ENCODE results near the gene DOCK11.
"Not testable (repeated sequence)": the region's sequence is repeated elsewhere in the genome, so short reads cannot be mapped to it uniquely, and the experiment has no call there.

DOCK11 gene

DNA sequence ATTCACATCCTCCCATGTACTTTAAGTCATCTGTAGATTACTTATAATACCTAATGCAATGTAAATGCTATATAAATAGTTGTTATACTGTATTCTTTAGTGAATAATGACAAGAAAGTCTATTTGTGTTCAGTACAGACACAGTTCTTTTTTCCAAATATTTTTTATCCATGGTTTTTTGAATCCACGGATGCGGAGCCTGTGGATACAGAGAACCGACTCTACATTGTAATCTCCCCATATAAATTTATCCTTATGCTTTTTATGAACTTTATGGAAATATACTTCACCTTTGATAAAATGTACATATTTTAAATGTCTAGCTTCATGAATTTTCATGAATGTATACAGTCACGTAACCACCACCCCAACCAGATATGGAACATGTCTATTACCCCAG, 88.2 kb downstream of the DOCK11 start:
- POLR2A ChIA-PET = no interaction called here

DNA sequence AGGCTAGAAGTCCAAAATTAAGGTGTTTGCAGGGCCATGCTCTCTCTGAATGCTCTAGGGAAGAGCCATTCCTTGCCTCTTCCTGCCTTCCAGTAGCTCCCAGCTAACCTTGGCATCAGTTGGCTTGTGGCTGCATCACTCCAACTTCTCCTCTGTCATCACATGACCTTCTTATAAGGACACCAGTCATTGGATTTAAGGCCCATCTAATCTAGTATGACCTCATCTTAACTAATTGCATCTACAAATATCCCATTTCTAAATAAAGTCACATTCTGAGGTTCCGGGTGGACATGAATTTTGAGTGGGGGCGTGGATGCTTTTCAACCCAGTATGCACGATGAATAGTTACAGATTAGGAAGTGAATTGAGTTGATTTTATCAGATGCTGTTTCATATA, 89.7 kb downstream of the DOCK11 start:
- POLR2A ChIA-PET = no interaction called here
- no peak for DNase-seq (ENCODE audit: extremely low spot score)
- CTCF ChIA-PET = no interaction called here
- no peak for TF ChIP-seq HDGF (IDR thresholded peaks at IDR 0.05; ENCODE audit: borderline replicate concordance)
- TF ChIP-seq NFRKB (IDR thresholded peaks at IDR 0.05) = no peak
- TF ChIP-seq FOXM1 (IDR thresholded peaks at IDR 0.05; ENCODE audit: borderline replicate concordance) = no peak
- TF ChIP-seq LEF1 (IDR thresholded peaks at IDR 0.05; ENCODE audit: borderline replicate concordance) = no peak
- TF ChIP-seq ZNF384 (IDR thresholded peaks at IDR 0.05) = no peak
- no peak for TF ChIP-seq SUZ12 (IDR thresholded peaks at IDR 0.05)
- TF ChIP-seq PKNOX1 (IDR thresholded peaks at IDR 0.05) = no peak
- no peak for TF ChIP-seq ARNT (IDR thresholded peaks at IDR 0.05)
- no peak for TF ChIP-seq BHLHE40 (IDR thresholded peaks at IDR 0.05; ENCODE audit: borderline replicate concordance)
- no peak for TF ChIP-seq CTBP1 (IDR thresholded peaks at IDR 0.05; ENCODE audit: borderline replicate concordance)
- TF ChIP-seq ELF4 (IDR thresholded peaks at IDR 0.05) = no peak
- TF ChIP-seq FOXK2 (IDR thresholded peaks at IDR 0.05) = no peak

More for the DNA sequence above, 88.2 kb downstream of the DOCK11 start:
- CTCF ChIA-PET = interaction anchor here (0.8 kb wide), 1 partner anchor 378 kb away, joined by 4 read pairs; no protein-coding TSS in a partner anchor
- TF ChIP-seq NFRKB (IDR thresholded peaks at IDR 0.05) (no peak), CTBP1 (IDR thresholded peaks at IDR 0.05; ENCODE audit: borderline replicate concordance) (no peak), FOXA1 (IDR thresholded peaks at IDR 0.05) (no peak), FOXK2 (IDR thresholded peaks at IDR 0.05) (no peak), SP1 (IDR thresholded peaks at IDR 0.05) (no peak), TARDBP (IDR thresholded peaks at IDR 0.05) (no peak), ELF4 (IDR thresholded peaks at IDR 0.05) (no peak), LEF1 (IDR thresholded peaks at IDR 0.05; ENCODE audit: borderline replicate concordance) (no peak), BHLHE40 (IDR thresholded peaks at IDR 0.05; ENCODE audit: borderline replicate concordance) (no peak), HDGF (IDR thresholded peaks at IDR 0.05; ENCODE audit: borderline replicate concordance) (no peak)
- DNase-seq (ENCODE audit: extremely low spot score) = no peak

DNA sequence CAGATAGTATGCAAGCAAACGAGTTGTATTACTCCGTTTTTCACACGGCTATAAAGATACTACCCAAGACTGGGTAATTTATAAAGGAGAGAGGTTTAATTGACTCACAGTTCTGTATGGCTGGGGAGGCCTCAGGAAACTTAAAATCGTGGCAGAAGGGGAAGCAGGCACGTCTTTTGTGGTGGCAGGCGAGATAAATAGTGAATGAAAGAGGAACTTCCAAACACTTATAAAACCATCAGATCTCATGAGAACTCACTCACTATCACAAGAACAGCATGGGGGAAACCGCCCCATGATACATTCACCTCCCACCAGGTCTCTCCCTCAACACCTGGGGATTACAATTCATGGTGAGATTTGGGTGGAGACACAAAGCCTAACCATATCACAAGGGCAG, 90.6 kb downstream of the DOCK11 start:
- CTCF ChIA-PET; DNase-seq (ENCODE audit: extremely low spot score); POLR2A ChIA-PET: not testable (repeated sequence)

- ChIA-PET CTCF (no interaction called here), POLR2A (no interaction called here)
- DNase-seq (ENCODE audit: extremely low spot score) = peak; percentile 20
- TF ChIP-seq FOXK2 (IDR thresholded peaks at IDR 0.05) = no peak
- TF ChIP-seq L3MBTL2 (conservative IDR thresholded peaks at IDR 0.05) = no peak
- TF ChIP-seq PKNOX1 (IDR thresholded peaks at IDR 0.05) = peak; percentile 82
- no peak for TF ChIP-seq ZNF384 (IDR thresholded peaks at IDR 0.05)
- peak; percentile 40; the same call in 1 of the 2 replicates for TF ChIP-seq LEF1 (IDR thresholded peaks at IDR 0.05; ENCODE audit: borderline replicate concordance)
- no peak for TF ChIP-seq SP1 (IDR thresholded peaks at IDR 0.05)
- peak; percentile 78 for TF ChIP-seq CTBP1 (IDR thresholded peaks at IDR 0.05; ENCODE audit: borderline replicate concordance)
- no peak for TF ChIP-seq ARNT (IDR thresholded peaks at IDR 0.05)
- TF ChIP-seq FOXA1 (IDR thresholded peaks at IDR 0.05) = no peak
- no peak for TF ChIP-seq FOXM1 (IDR thresholded peaks at IDR 0.05; ENCODE audit: borderline replicate concordance)
- no peak for TF ChIP-seq BHLHE40 (IDR thresholded peaks at IDR 0.05; ENCODE audit: borderline replicate concordance)
Observed at GRCh38 chrX:118588715-118589114, 93.1 kb downstream of the DOCK11 start.

- DNase-seq (ENCODE audit: extremely low spot score) = no peak
- CTCF ChIA-PET = interaction anchor here (1.4 kb wide), 1 partner anchor 12 kb away, joined by 4 read pairs; no protein-coding TSS in a partner anchor
- TF ChIP-seq SP1 (IDR thresholded peaks at IDR 0.05) (no peak), PKNOX1 (IDR thresholded peaks at IDR 0.05) (no peak), FOXK2 (IDR thresholded peaks at IDR 0.05) (no peak), ARNT (IDR thresholded peaks at IDR 0.05) (no peak), ZNF384 (IDR thresholded peaks at IDR 0.05) (no peak), ELF4 (IDR thresholded peaks at IDR 0.05) (no peak), TARDBP (IDR thresholded peaks at IDR 0.05) (no peak), BHLHE40 (IDR thresholded peaks at IDR 0.05; ENCODE audit: borderline replicate concordance) (no peak), FOXM1 (IDR thresholded peaks at IDR 0.05; ENCODE audit: borderline replicate concordance) (no peak), SUZ12 (IDR thresholded peaks at IDR 0.05) (no peak), CTBP1 (IDR thresholded peaks at IDR 0.05; ENCODE audit: borderline replicate concordance) (no peak)
- POLR2A ChIA-PET = no interaction called here
Observed at GRCh38 chrX:118589227-118589626, 93.6 kb downstream of the DOCK11 start.

DNA sequence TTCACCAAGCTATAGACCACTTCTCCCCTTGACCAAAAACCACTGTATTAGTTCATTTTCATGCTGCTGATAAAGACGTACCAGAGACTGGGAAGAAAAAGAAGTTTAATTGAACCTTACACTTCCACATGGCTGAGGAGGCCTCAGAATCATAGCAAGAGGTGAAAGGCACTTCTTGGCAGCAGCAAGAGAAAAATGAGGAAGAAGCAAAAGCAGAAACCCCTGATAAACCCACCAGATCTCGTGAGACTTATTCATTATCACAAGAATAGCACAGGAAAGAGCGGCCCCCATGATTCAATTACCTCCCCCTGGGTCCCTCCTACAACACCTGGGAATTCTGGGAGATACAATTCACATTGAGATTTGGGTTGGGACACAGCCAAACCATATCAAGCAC, 97.8 kb downstream of the DOCK11 start:
- CTCF ChIA-PET = interaction anchor here (0.8 kb wide), 1 partner anchor 9 kb away, joined by 3 read pairs; no protein-coding TSS in a partner anchor
- DNase-seq (ENCODE audit: extremely low spot score) = no peak
- TF ChIP-seq ZNF384 (IDR thresholded peaks at IDR 0.05) = no peak
- POLR2A ChIA-PET = no interaction called here

GRCh38 chrX:118594697-118595420, 99.2 kb downstream of the DOCK11 start:
- ChIA-PET POLR2A (no interaction called here), CTCF (interaction anchor here (0.6 kb wide), 1 partner anchor 44 kb away, joined by 3 read pairs; no protein-coding TSS in a partner anchor)
- no peak for DNase-seq (ENCODE audit: extremely low spot score)
- TF ChIP-seq TARDBP (IDR thresholded peaks at IDR 0.05) = no peak
- no peak for TF ChIP-seq SP1 (IDR thresholded peaks at IDR 0.05)
- TF ChIP-seq BHLHE40 (IDR thresholded peaks at IDR 0.05; ENCODE audit: borderline replicate concordance) = no peak
- no peak for TF ChIP-seq PKNOX1 (IDR thresholded peaks at IDR 0.05)
- no peak for TF ChIP-seq NFRKB (IDR thresholded peaks at IDR 0.05)

All from HEK293T (cell line).